Myocyte (in vitro differentiated cells): ENCODE data around the gene PDK2. TPM values are rescaled to one million over a fixed set of nuclear protein-coding genes. Genes with fewer than 3 reads are reported as not detected.

ENCODE experiments used
- DNase-seq: peaks from one replicate; pipeline ENCODE4 v3.0.0-alpha.2; 2012; ENCODE audit warnings: low read depth
- total RNA-seq: library from RNA; depleted of rRNA; stranded (reverse); fragments of >200 nt; gene quantifications from 2 replicates; pipeline ENCODE4 v1.2.3, GENCODE V29; 2014

Gene PDK2
- total RNA-seq, 1 donor from 2014 or later = 54.4 TPM

DNA sequence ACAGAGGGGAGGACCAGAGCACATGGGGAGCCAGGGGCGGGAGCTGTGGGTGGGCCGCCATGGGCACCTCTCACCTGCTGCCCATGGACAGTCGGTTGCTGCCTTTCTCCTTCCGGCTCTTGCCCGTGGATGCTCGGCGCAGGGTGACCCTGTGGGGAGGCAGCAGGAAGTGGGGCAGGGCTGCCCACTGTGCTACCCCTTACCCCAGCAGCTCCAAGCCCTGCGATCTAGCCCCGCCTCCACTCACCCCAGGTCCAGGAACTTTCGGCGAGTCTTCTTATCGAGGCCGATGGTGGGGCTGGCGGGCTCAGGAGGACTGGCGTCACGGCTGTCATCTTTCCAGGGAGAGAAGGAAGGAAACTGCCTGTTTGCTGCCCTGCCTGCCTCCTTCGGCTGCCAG lies 20.6 kb downstream of the PDK2 start:
- DNase-seq = no peak

DNA sequence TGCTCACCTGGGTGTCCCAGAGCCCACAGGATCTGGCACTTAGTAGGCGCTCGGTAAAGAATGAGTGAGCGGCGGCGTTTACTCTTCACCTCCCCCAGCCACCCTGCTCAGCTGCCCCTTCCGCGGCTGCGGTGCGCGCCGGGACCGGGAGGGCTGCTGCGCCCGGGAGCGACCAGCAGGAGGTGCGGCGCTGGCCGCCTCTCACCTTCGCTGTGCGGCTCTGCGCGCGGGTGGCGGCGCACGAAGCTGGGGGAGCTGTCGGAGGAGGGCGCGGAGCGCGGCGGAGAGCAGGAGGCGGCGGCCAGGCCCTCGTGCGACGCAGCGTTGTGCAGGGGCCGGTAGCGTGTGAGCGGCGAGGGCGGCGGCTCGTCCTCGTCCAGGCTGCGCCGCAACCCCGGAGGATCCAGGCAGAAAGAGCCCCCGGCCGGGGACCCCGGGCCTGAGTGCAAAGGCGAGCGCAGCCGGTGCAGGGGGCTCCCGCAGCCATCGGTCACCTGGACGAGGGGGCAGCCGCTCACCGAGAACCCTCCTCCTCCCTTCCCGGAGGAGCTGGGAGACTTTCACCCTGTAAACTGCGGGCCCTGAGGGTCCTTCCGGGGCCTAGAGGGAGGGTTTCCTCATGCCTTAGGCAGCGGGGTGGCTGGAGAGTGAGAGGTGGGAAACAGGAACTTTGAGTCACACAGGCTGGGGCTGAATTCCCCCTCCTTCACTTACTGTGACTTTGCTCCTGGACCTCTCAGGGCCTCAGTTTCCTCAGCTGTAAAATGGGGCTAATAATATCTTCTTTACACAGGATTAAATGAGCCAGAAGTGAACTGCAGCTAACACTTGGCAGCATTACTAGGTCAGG lies 22.3 kb downstream of the PDK2 start:
- no peak for DNase-seq

DNA sequence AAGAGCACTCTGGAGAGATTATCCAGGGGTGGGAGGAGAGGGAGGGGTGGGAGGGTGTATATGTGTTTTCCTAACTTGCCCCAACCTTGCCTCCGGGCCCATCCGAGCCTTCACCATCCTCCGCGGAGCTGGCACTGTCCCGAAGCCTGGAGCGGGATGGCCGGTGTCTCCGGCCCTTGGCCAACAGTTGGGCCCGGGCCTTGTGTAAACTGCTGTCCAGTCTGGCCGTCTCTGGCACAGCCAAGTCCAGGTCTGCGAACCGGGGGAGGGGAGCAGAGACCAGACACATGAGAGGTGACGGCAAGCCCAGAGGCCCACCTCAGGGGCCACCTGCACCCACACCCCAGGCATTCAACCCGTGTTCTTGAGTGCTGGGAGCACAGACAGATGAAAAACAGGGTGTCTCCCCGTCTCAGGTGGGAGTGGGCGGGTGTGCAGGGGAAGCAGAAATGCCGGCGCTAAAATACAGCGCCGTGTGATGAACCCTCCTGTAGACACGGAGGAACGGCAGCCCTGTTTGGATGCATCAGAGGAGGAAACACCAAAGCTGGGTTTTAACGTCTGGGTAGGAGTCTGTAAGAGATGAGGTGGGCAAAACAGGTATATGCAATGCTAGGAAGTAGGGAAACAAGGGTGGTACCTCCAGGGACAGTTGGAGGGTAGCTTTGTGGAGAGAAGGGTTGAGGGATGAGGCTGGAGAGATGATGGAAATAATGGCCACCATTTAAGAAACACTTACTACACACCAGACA lies 23.1 kb downstream of the PDK2 start:
- DNase-seq = no peak

DNA sequence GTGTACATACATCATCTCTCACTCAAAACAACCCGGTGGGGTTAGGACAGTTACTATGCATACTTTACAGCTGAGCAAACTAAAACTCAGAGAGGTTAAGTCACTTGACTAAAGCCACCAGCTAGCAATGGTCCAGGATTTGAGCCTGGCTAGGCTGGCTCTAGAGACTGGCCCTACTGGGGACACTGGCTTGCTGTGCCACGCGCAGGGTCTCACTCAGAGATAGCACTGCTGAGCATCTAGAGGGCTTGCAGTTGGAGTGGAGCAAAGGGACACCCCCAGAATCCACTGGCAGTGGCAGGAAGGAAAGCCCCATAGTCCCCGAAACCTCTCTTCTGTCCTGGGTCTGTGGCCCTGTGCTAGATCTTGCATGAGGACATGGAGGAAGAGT lies 23.7 kb downstream of the PDK2 start:
- no peak for DNase-seq

DNA sequence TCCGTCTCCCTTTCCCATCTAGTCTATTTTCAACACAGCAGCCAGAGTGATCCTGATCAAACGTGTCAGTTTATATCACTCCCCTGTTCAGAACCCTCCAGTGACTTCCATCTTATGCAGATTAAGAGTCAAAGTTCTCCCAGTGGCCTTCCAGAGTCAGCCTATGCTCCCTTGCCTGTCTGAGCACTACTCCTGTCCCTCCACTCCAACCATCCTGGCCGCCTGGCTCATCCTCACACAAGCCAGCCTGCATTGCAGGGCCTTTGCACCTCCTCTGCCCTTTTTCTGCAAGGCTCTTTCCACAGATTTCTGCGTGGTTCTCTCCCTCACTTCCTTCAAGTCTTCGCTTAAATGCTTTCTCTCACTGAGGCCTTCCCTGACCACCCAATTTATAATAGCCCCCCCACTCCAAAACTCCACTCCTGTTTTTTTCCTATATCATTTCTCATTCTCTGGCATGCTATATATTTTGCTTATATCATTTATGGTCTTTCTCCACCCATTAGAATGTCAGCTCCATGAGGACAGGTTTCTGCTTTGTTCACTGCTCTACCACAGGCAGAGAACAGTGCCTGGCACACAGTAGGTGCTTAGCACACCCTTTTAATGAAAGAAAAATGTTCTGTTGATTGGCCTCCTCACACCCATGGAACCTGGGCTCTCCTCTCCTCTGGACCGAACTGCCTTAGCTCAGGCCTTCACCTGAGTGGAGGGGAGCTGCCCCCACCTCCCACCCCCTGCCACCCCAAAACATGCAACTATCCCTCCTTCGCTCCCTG lies 25.5 kb downstream of the PDK2 start:
- no peak for DNase-seq

DNA sequence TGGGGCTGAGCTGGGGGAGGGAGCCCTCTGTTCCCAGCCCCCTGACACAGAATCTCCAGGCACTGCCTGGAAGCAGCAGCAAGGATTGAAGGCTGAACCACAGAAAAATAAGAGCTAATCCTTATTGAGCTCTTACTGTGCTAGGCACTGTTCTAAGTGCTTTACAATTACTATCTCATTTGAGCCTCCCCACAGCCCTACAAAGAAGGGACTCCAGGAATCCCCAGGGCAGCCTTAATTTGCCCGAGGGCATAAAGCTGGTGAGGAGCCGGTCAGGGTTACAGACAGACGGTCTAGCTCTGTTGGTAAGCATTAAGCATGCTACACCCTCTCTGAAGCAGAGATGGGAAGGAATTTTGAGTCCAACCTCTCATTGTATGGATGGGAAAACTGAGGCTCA lies 27.8 kb downstream of the PDK2 start:
- no peak for DNase-seq

DNA sequence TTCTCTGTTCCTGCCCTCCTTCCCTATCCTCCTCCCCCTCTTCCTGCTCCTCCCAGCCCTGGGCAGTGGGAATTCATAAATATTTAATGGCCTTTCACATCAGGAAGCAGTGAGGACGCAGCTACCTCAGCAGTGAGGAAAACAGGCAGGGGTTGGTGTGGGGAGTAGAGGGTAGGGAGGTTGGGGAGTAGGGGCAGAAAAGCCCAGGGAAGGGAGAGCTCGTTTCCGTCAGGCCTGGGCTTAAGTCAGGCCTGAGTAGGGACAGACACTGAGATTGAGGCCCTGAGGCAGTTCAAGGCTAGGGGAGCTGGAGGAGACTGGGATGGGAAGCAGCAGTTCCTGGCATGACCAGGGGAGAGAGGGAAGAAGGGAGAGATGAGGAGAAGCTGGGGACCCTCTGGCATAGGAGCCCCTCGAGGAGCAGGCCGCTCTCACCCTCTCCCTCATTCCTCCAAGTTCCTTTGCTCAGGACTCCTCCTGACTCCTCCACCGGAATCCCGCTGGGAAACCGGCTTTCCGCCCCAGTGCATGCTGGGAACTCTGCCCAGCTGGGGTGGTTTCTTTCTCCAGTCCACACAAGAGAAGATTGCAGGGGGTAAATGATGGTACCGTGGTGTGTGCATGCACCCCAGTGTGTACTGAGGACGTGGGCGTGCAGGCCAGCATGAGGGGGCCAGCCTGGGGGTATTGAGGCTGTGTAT lies 28.6 kb downstream of the PDK2 start:
- DNase-seq = no peak

DNA sequence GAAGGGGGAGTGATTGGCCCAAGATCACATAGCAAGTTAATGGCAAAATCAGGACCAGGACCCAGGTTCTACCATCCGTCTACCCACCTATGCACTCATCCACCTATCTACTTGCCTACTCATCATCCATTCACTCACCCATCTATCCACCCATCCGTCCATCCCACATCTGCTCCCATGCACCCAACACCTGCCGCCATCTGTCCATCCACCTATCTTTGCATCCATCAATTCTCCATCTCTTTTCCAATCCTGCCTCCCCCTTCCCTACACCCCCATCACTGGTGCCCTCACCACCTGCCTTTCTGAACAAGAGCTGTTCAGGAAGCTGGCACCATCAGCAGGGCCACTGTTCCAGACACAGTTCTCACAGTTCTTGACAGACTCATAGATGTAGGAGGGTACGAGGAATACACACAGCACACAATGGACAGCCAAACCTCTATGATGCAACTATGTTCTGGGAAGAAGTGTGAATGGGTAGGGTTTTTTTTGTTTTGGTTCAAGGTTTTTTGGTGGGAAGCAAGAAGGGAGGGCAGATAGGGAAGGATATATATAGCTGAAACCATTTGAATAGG lies 30.4 kb downstream of the PDK2 start:
- DNase-seq = no peak

DNA sequence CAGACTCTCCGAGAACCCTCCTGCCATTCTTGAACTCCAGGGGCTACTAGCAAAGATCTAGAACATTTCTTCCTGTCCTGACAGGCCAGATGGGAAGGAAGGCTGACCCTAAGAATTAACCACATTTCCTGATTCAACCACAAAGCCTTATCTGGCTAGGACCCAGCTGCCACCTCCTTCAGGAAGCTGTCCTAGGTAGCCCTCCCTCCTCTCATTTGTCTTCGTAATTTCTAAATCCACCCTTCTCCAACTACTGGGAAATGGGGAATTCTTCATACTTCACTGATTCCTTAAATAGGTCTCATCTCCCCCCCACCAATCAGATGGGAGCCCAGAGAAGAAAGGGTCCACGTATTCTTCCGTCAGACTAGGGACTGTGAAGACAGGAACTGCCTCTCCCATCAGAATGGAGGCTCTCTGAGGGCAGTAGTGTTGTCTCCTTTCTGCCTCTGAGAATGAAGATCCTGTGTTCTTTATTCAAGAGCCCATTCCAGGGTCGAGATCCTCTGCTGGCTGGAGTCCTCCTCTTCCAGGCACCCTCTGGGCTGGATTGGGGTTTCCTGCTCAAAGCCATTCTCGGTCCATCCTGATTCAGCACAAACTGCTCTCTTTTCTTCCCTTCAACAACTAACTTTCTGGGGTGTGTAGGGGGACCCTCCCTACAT lies 32.7 kb downstream of the PDK2 start:
- DNase-seq = peak; percentile 45

DNA sequence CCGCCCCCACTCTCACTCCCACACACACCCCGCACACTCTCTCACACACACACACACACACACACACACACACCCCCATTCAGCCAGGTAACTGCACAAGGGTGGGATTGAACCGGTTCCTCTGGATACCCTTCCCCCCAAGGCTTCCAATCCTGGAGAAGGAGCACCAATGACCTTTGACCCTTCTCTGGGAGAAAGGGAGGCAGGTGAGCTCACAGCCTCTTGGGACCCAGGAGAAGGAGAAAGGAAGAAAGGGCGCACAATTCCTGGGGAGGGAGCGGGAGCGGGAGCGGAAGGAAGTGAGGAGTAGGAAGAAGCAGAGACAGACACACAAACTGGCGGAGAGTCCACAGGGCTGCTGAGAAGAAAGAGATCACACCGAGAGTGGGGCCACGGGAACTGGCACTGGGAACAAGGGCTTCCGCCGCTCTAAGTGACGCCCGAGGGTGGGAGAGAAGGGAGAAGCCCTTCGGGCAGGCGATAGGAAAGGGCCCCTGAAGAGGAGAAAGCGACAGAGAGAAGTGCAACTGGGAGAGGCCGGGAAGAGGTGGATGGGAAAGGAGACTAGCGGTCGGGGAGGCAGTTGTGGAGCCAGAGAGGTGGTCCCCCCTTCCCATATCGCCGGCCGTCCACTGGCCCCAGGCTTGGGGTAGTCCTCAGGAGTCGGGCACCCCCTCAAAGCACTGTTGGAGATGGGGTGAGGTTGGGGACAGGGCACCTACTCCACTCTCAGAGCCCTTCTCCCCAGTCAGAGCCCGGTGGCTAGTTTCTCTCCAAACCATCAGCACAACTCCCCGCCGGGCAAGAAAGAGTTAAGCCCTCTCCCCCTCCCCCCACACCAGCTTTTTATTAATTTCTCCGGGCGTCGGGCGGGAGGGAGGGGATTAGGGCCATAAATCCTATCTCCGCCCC lies 33.5 kb downstream of the PDK2 start:
- DNase-seq = no peak

DNA sequence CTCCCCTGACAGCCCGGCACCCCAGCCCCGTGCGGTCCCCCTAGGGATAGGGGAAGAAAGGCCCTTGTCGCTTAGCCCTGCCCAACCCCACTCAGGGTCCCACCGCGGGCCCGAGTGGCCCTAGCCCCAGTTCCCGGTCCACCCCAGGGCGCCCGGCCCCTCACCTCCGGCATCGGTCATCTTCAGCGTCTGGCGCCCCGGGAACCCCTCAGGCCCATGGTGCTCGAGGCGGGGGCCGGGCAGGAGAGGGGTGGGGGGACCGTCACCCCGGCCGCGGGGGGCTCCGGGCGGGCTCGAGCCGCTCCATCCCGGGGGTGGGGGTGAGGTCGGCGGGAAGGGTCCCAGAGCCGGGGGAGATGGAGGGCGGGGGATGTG lies 34.2 kb downstream of the PDK2 start:
- DNase-seq = no peak

DNA sequence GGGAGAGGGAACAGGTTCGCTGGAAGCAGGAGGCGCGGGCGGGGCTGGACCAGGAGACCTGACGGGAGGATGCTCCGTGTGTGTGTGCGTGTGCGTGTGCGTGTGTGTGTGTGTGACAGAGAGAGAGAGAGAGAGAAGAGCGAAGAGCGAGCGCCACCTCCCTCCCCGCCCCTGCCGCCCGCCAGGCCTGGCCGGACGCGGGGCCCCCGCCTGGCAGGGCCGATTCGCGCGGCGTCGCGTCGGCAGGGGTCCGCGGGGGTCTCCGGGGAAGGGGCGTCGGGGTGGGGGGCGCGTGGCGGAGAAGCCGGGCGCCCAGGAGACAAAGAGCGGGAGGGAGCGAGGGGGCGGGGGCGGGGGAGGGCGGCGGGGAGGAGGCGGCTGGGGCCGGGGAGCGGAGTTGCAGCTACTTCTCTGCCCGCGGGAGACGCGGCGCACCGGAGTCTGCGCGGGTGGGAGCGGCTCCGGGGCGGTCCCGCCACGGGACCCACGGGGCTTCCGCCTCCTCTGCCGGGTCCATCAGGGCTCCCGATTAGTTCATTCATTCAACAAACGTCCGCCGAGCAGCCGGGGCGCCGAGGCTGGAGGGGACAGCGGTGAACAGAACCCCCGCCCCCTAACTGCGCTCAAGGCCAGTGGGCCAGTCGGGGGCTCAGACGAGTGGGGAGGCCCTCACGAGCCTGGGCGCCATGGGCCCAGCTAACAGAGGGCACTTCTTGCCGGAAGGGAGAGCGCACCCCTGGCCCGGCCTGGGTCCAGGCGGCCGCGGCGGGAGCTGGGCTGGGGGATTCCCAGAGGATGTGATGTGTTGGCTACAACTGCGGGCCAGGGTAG lies 34.8 kb downstream of the PDK2 start, which contains the start of gene SAMD14:
Gene SAMD14, minus strand, starts transcription at position 433 of the 831 bp plus-strand sequence. CDS start 5,201 bp downstream, outside the sequence.
- no peak for DNase-seq

DNA sequence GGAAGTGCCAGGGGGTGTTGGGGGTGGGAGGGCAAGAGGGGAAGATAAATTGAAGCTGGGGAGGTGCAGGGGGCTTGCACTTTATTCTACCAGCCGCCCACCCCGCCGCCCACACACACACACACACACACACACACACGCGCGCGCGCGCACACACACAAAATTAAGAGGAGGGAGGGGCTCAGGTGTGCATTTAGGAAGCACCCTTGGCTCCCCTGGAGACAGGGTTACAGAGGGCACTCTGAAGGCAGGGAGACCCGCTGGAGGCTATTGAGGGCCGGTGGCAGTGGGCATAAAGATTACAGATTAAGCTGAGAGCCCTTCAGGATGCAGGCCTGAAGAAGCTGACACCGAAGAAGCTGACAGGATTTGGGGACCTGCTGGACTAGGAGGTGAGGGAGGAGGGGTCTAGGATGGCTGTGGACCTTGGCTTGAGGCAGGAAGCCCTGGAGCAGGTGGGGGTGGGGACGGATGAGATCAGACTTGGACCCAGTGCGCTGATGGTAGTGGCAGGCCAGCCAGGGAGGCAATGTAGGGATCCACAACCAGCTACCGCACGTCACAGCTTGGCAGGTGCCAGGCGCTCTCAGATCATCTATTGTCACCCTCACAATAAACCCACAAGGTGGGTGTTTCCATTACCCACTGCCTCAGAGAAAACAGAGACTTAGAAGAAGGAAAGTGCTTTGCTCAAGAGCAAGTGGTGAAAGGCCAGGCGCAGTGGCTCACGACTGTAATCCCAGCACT lies 35.6 kb downstream of the PDK2 start:
- DNase-seq = no peak

DNA sequence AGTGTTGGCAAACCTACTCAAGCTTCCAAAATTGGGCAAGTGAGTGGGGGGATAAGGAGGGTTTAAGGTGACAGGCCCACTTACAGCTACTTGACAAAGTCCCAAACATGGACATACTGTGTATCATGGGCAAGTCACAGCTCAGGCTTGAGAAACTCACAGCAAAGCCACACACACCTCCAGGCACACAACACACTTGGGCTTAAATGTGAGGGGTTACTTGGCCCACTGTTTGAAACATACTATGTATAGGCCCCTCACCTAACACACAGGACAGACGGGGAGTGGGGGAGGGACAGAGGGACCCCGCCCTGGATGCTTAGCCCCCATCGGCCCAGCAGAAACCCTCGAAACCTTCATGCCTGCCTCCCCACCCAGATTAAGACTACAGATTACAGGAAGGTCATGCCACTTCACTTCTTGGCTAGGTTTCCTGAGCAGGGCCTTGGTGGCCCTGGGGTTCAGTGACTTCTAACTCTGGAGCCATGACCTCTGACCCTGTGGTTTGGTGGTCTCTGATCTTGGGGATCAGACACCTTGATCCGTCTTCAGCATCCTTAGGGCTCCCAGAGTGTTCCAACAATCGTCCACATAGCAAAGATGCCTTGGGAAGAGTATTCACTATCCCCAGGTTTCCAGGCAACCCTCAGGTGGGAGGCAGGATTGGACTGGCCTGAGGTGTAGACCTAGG lies 37.1 kb downstream of the PDK2 start:
- no peak for DNase-seq

DNA sequence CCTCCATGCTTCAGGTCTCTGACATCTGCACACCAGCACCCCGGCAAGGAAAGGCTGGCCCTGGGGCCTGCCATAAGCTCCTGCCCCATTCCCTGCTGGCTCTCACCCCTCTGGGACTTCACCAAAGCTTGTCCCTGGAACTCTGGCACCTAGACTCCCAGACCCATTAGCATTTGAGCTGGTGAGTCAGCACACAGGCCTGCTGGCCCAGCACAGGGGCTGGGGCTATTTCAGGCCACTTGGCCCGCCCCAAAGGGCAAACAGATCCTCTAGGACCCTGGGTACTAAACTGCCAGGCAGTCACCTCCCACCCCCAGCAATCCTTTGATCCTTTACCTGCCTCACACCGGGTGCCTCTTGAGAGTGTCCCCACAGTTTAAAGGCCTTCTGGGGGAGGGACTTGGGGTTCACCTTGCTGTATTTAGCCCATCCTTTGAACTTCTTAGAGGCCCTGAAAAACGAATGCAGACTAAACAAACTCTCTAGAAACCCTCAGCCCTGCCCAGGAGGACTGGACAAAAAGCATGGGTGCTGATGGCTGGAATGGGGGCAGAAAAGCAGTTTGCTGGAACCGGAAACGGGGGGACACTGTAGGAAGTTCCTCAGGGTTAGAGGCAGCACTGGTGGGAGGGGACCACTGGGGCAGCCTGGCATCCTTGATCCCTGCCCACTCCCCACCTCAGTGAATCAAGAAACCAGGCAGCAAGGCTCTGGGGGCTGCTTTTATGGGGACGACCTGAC lies 38.0 kb downstream of the PDK2 start:
- peak; percentile 84 for DNase-seq

DNA sequence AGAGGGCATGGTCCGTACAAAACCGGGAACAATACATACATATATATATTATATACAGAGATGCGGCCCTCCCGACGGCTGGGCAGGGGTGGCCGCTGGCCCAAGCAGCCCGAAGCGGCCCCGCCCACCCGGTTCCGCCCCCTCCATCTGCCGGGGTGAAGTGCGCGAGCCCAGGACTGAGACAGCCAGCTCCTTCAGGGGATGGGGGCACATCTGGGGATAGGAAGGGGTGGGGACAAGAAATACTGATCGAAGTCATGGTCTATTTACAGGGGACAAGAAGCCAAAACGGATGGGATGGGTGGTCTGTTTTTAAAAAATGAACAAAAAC lies 38.6 kb downstream of the PDK2 start:
- DNase-seq = no peak
